ENCODE results near the gene KDM6A. TPM values are rescaled to one million over a fixed set of nuclear protein-coding genes. Genes with fewer than 3 reads are reported as not detected.

The KDM6A gene
- polyA plus RNA-seq, 1 donor (not counting 4 experiments of a cell fraction or from before 2014, with no cell fraction given): 64.2 TPM

DNA sequence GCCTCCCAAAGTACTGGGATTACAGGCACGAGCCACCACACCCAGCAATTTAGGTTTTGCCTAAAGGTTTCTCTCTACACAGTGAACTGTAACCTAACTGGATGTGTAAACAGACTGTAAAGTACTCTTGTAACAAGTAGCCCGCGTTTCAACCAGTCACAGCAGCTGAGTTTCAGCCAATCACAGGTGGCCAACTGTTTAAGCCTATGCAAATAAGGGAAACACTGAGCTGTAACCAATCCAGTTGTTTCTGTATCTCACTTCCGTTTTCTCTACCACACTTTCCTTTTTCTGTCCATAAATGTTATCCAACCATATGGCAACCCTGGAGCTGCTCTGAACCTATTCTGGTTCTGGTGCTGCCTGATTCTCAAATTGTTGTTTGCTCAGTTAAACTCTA is 267.8 kb downstream of the KDM6A start:
- dilution Hi-C loops (cut with MboI; ENCODE audit: extremely low pct_ligation_motif_present, low sequenced_read_pairs): no loop called here

GRCh38 chrX:45142185-45142584 is 269.2 kb downstream of the KDM6A start:
- DNase-seq (ENCODE audit: low read depth, low spot score): no peak
- FAIRE-seq: no peak
- no peaks in the 10 kb centered on the region for H4K20me1 ChIP-seq (ENCODE audit: control insufficient read depth, extremely low read depth, insufficient read depth, low read length)
- no peaks in the 10 kb centered on the region for H3K36me3 ChIP-seq (ENCODE audit: control insufficient read depth in 2 of 2, extremely low read depth in 1 of 2, insufficient read depth in 2 of 2, low read length in 2 of 2)
- TF ChIP-seq EZH2 (IDR thresholded peaks at IDR 0.05; ENCODE audit: low read length) (no peak), CTCF (optimal IDR thresholded peaks at IDR 0.05 in 1 of 3, IDR thresholded peaks at IDR 0.05 in 1 of 3, conservative IDR thresholded peaks at IDR 0.05 in 1 of 3; ENCODE audit: extremely low read depth in 1 of 3, insufficient read depth in 2 of 3, low read length in 3 of 3) (no peak)
- no peaks in the 10 kb centered on the region for H3K4me1 ChIP-seq (ENCODE audit: control insufficient read depth, extremely low read depth, insufficient read depth, low read length)
- no peak overlapping the region for H3K27ac ChIP-seq (ENCODE audit: control insufficient read depth, insufficient read depth, low read length)
- no peak overlapping the region for H3K4me2 ChIP-seq (ENCODE audit: control insufficient read depth, extremely low read depth, insufficient read depth, low read depth, low read length)
- H3K4me3 ChIP-seq (ENCODE audit: control insufficient read depth in 2 of 3, extremely low read depth in 1 of 3, insufficient read depth in 2 of 3, low read depth in 1 of 3, low read length in 3 of 3): no peak overlapping the region
- no peaks in the 10 kb centered on the region for H3K79me2 ChIP-seq (ENCODE audit: control insufficient read depth, insufficient read depth, low read length)
- dilution Hi-C loops (cut with MboI; ENCODE audit: extremely low pct_ligation_motif_present, low sequenced_read_pairs): no loop called here
- no peaks in the 10 kb centered on the region for H3K27me3 ChIP-seq (ENCODE audit: control insufficient read depth, extremely low read depth, insufficient read depth, low read length)
- no peaks in the 10 kb centered on the region for H3K9me3 ChIP-seq (ENCODE audit: control insufficient read depth, low read depth, low read length)
- no peak overlapping the region for H2AFZ ChIP-seq (ENCODE audit: control insufficient read depth, low read length)
- H3K9ac ChIP-seq (ENCODE audit: control insufficient read depth, extremely low read depth, insufficient read depth, low read length): no peak overlapping the region
- H3K9me1 ChIP-seq (ENCODE audit: control insufficient read depth, extremely low read depth, insufficient read depth, low read length): no peaks in the 10 kb centered on the region

More for the DNA sequence above, 267.8 kb downstream of the KDM6A start:
- no peaks in the 10 kb centered on the region for H3K9me1 ChIP-seq (ENCODE audit: control insufficient read depth, extremely low read depth, insufficient read depth, low read length)
- no peak overlapping the region for H3K4me2 ChIP-seq (ENCODE audit: control insufficient read depth, extremely low read depth, insufficient read depth, low read depth, low read length)
- no peaks in the 10 kb centered on the region for H3K36me3 ChIP-seq (ENCODE audit: control insufficient read depth in 2 of 2, extremely low read depth in 1 of 2, insufficient read depth in 2 of 2, low read length in 2 of 2)
- no peak overlapping the region for H3K4me3 ChIP-seq (ENCODE audit: control insufficient read depth in 2 of 3, extremely low read depth in 1 of 3, insufficient read depth in 2 of 3, low read depth in 1 of 3, low read length in 3 of 3)
- H3K4me1 ChIP-seq (ENCODE audit: control insufficient read depth, extremely low read depth, insufficient read depth, low read length): no peaks in the 10 kb centered on the region
- TF ChIP-seq CTCF (optimal IDR thresholded peaks at IDR 0.05 in 1 of 3, IDR thresholded peaks at IDR 0.05 in 1 of 3, conservative IDR thresholded peaks at IDR 0.05 in 1 of 3; ENCODE audit: extremely low read depth in 1 of 3, insufficient read depth in 2 of 3, low read length in 3 of 3): no peak
- no peaks in the 10 kb centered on the region for H3K27me3 ChIP-seq (ENCODE audit: control insufficient read depth, extremely low read depth, insufficient read depth, low read length)
- no peaks in the 10 kb centered on the region for H4K20me1 ChIP-seq (ENCODE audit: control insufficient read depth, extremely low read depth, insufficient read depth, low read length)
- DNase-seq (ENCODE audit: low read depth, low spot score) (no peak), FAIRE-seq (no peak)
- H3K9me3 ChIP-seq (ENCODE audit: control insufficient read depth, low read depth, low read length): no peaks in the 10 kb centered on the region
- H3K27ac ChIP-seq (ENCODE audit: control insufficient read depth, insufficient read depth, low read length): no peak overlapping the region
- no peak overlapping the region for H3K9ac ChIP-seq (ENCODE audit: control insufficient read depth, extremely low read depth, insufficient read depth, low read length)
- no peaks in the 10 kb centered on the region for H3K79me2 ChIP-seq (ENCODE audit: control insufficient read depth, insufficient read depth, low read length)
- no peak overlapping the region for H2AFZ ChIP-seq (ENCODE audit: control insufficient read depth, low read length)
